H1 (cell line): ENCODE measurements around the gene NECAP2. TPM values are rescaled to one million over a fixed set of nuclear protein-coding genes. Genes with fewer than 3 reads are reported as not detected.

Experiments used
- CTCF ChIA-PET: fragments of 300-600 bp; sonication (Branson Sonifier 250); formaldehyde crosslinking; loops from one replicate; lab custom pipeline; 2021; ENCODE audit not compliant: partially characterized antibody; lab: Charles Lee
- POLR2A ChIA-PET: fragments of 300-600 bp; sonication (Branson Sonifier 250); formaldehyde crosslinking; loops from one replicate; lab custom pipeline; 2021; ENCODE audit warnings: inconsistent platforms; ENCODE audit not compliant: partially characterized antibody; lab: Charles Lee
- DNase-seq, 2 experiments: peaks; one replicate each; pipeline versions ENCODE4 v3.0.0 to v3.0.0-alpha.2; 2010 to 2022; ENCODE audit warnings: low spot score in 2 of 2, low read depth in 1 of 2, mixed read lengths in 1 of 2
- FAIRE-seq: peaks from 2 replicates; lab custom pipeline; 2011; peaks lifted over from hg19 to GRCh38; lab: Jason Lieb, UNC
- H2AFZ ChIP-seq: 2 replicates; pipeline ENCODE4 v1.8.1; 2012; ENCODE audit warnings: low read length, inconsistent platforms
- H2AK5ac ChIP-seq: 2 replicates; pipeline ENCODE4 v1.6.1; 2013; ENCODE audit warnings: low read depth, low read length
- H2BK120ac ChIP-seq: replicated peaks from 2 replicates; pipeline ENCODE3; 2013; ENCODE audit warnings: low read depth, low read length, inconsistent platforms
- H2BK12ac ChIP-seq: 2 replicates; pipeline ENCODE4 v1.6.1; 2013; ENCODE audit warnings: low read depth, low read length
- H2BK15ac ChIP-seq: 2 replicates; pipeline ENCODE4 v1.6.1; 2013; ENCODE audit warnings: low read length
- H2BK20ac ChIP-seq: 2 replicates; pipeline ENCODE4 v1.6.1; 2013; ENCODE audit warnings: low read length
- H2BK5ac ChIP-seq: 2 replicates; pipeline ENCODE4 v1.6.1; 2013; ENCODE audit warnings: low read depth, low read length
- H3K14ac ChIP-seq: 2 replicates; pipeline ENCODE4 v1.6.1; 2013; ENCODE audit warnings: inconsistent platforms; ENCODE audit not compliant: insufficient read length
- H3K18ac ChIP-seq: 2 replicates; pipeline ENCODE4 v1.6.1; 2013; ENCODE audit warnings: low read length; ENCODE audit errors: extremely low read depth
- H3K23ac ChIP-seq: 2 replicates; pipeline ENCODE4 v1.6.1; 2013; ENCODE audit warnings: inconsistent platforms; ENCODE audit not compliant: insufficient read length
- H3K23me2 ChIP-seq: 2 replicates; pipeline ENCODE4 v1.6.1; 2013; ENCODE audit warnings: low read depth, low read length
- H3K27ac ChIP-seq: 2 replicates; pipeline ENCODE4 v1.6.1; 2011; ENCODE audit warnings: low read depth, low read length, inconsistent platforms
- H3K27me3 ChIP-seq, 4 experiments: replicated peaks in 1 of 4; 1 replicate in 1 of 4; 2 replicates in 3 of 4; pipeline versions ENCODE4 v1.6.1 to v1.8.1; 2011 to 2013; ENCODE audit warnings: low read length in 3 of 4, mild to moderate bottlenecking in 3 of 4, inconsistent platforms in 2 of 4, mixed read lengths in 2 of 4, moderate library complexity in 1 of 4; ENCODE audit not compliant: control insufficient read depth in 3 of 4, insufficient read depth in 3 of 4; ENCODE audit errors: extremely low read depth in 1 of 4
- H3K36me3 ChIP-seq, 4 experiments: 2 replicates each; pipeline versions ENCODE4 v1.6.1 to v1.8.1; 2011 to 2013; ENCODE audit warnings: mild to moderate bottlenecking in 4 of 4, low read length in 3 of 4, moderate library complexity in 2 of 4, control low read depth in 1 of 4, inconsistent platforms in 1 of 4; ENCODE audit not compliant: insufficient read depth in 4 of 4, control insufficient read depth in 2 of 4
- H3K4ac ChIP-seq: replicated peaks from 2 replicates; pipeline ENCODE3; 2013; ENCODE audit warnings: low read length, low read depth, mixed read lengths, inconsistent platforms; ENCODE audit not compliant: insufficient read length
- H3K4me1 ChIP-seq, 4 experiments: replicated peaks in 1 of 4; 1 replicate in 1 of 4; 2 replicates in 3 of 4; pipeline versions ENCODE4 v1.6.1 to v1.8.1; 2011 to 2013; ENCODE audit warnings: low read length in 3 of 4, inconsistent platforms in 2 of 4, mixed read lengths in 1 of 4; ENCODE audit not compliant: insufficient read depth in 4 of 4, control insufficient read depth in 3 of 4
- H3K4me2 ChIP-seq, 2 experiments: 2 replicates each; pipeline versions ENCODE4 v1.6.1 to v1.8.1; 2011 to 2013; ENCODE audit warnings: low read depth in 2 of 2, low read length in 2 of 2, control low read depth in 1 of 2, inconsistent platforms in 1 of 2, mild to moderate bottlenecking in 1 of 2; ENCODE audit not compliant: insufficient read depth in 1 of 2
- H3K4me3 ChIP-seq, 4 experiments: fragments of 200-600, 300-600 bp in 1 of 4; sonication (generic), shearing (Covaris generic), sonication (Bioruptor Twin) in 1 of 4; 2 replicates each; pipeline versions ENCODE4 v1.5.1 to v1.8.1; 2011 to 2016; ENCODE audit warnings: low read length in 4 of 4, low read depth in 3 of 4, control low read depth in 2 of 4, inconsistent platforms in 2 of 4, mild to moderate bottlenecking in 2 of 4, mixed read lengths in 1 of 4, moderate library complexity in 1 of 4; ENCODE audit not compliant: insufficient read depth in 2 of 4; ENCODE audit errors: extremely low read depth in 1 of 4
- H3K56ac ChIP-seq: replicated peaks from 2 replicates; pipeline ENCODE3; 2013; ENCODE audit warnings: low read depth, mild to moderate bottlenecking, mixed read lengths, low read length, inconsistent platforms; ENCODE audit not compliant: insufficient read length
- H3K79me1 ChIP-seq: 2 replicates; pipeline ENCODE4 v1.6.1; 2013; ENCODE audit warnings: low read depth, low read length, control low read depth
- H3K79me2 ChIP-seq, 2 experiments: 2 replicates each; pipeline versions ENCODE4 v1.6.1 to v1.8.1; 2012 to 2013; ENCODE audit warnings: low read length in 2 of 2, mild to moderate bottlenecking in 2 of 2, inconsistent platforms in 1 of 2; ENCODE audit not compliant: insufficient read depth in 2 of 2, control insufficient read depth in 1 of 2
- H3K9ac ChIP-seq, 4 experiments: replicated peaks in 1 of 4; 1 replicate in 1 of 4; 2 replicates in 3 of 4; pipeline versions ENCODE4 v1.6.1 to v1.8.1; 2011 to 2013; ENCODE audit warnings: low read depth in 3 of 4, low read length in 3 of 4, control low read depth in 2 of 4, mild to moderate bottlenecking in 2 of 4, moderate library complexity in 2 of 4, inconsistent platforms in 1 of 4; ENCODE audit errors: extremely low read depth in 1 of 4
- H3K9me3 ChIP-seq, 2 experiments: 2 replicates each; pipeline versions ENCODE4 v1.6.1 to v1.8.1; 2012 to 2013; ENCODE audit warnings: mild to moderate bottlenecking in 2 of 2, moderate library complexity in 2 of 2, control low read depth in 1 of 2, inconsistent platforms in 1 of 2, low read depth in 1 of 2, low read length in 1 of 2, mixed read lengths in 1 of 2; ENCODE audit not compliant: insufficient read depth in 2 of 2
- H4K20me1 ChIP-seq, 2 experiments: replicated peaks in 1 of 2; 2 replicates each; pipeline versions ENCODE3 to v1.8.1; 2011 to 2013; ENCODE audit warnings: inconsistent platforms in 2 of 2, low read length in 2 of 2, mild to moderate bottlenecking in 1 of 2; ENCODE audit not compliant: insufficient read depth in 2 of 2, control insufficient read depth in 1 of 2
- H4K5ac ChIP-seq: 2 replicates; pipeline ENCODE4 v1.6.1; 2013; ENCODE audit warnings: low read length, low read depth, mixed read lengths, inconsistent platforms; ENCODE audit not compliant: insufficient read length
- H4K8ac ChIP-seq: 2 replicates; pipeline ENCODE4 v1.8.0; 2013; ENCODE audit warnings: mild to moderate bottlenecking, moderate library complexity, low read length, inconsistent platforms; ENCODE audit not compliant: insufficient read depth; ENCODE audit errors: extremely low read depth
- H4K91ac ChIP-seq: replicated peaks from 2 replicates; pipeline ENCODE3; 2013; ENCODE audit warnings: low read length, mixed read lengths, inconsistent platforms; ENCODE audit not compliant: insufficient read length
- BACH1 ChIP-seq: IDR thresholded peaks from 2 replicates; pipeline ENCODE4 v1.6.1; 2012; ENCODE audit warnings: low read length, improper control_type of control experiment
- CBX5 ChIP-seq: fragments of 300-800, 300-1000 bp; sonication (generic); IDR thresholded peaks from 2 replicates; pipeline ENCODE4 v1.7.1; 2016; ENCODE audit warnings: antibody characterized with exemption, low read length, low read depth
- EGR1 ChIP-seq: IDR thresholded peaks from 2 replicates; pipeline ENCODE4 v1.6.1; 2011; ENCODE audit warnings: low read depth, low read length, borderline replicate concordance
- EP300 ChIP-seq, 2 experiments: IDR thresholded peaks; 1 replicate in 1 of 2; 2 replicates in 1 of 2; pipeline ENCODE4 v1.6.1; 2011 to 2012; ENCODE audit warnings: low read depth in 2 of 2, low read length in 2 of 2, mild to moderate bottlenecking in 2 of 2, borderline replicate concordance in 1 of 2, inconsistent platforms in 1 of 2, moderate library complexity in 1 of 2
- JUND ChIP-seq: IDR thresholded peaks from 2 replicates; pipeline ENCODE4 v1.6.1; 2011; ENCODE audit warnings: mild to moderate bottlenecking, improper control_type of control experiment, low read length
- KDM5A ChIP-seq: fragments of 200-600 bp; IDR thresholded peaks from 2 replicates; pipeline ENCODE4 v1.7.1; 2012; ENCODE audit warnings: mild to moderate bottlenecking, low read length, inconsistent platforms, mixed read lengths
- MAFK ChIP-seq: IDR thresholded peaks from 2 replicates; pipeline ENCODE4 v1.6.1; 2012; ENCODE audit warnings: low read depth, mild to moderate bottlenecking, improper control_type of control experiment, low read length
- POLR2A ChIP-seq, 2 experiments: IDR thresholded peaks; 1 replicate in 1 of 2; 2 replicates in 1 of 2; pipeline ENCODE4 v1.6.1; 2011; ENCODE audit warnings: low read depth in 2 of 2, low read length in 2 of 2, mild to moderate bottlenecking in 2 of 2; ENCODE audit errors: control extremely low read depth in 1 of 2
- POLR2AphosphoS5 ChIP-seq: IDR thresholded peaks from 2 replicates; pipeline ENCODE4 v1.6.1; 2011; ENCODE audit warnings: low read depth, low read length
- POU5F1 ChIP-seq: IDR thresholded peaks from 2 replicates; pipeline ENCODE4 v1.6.1; 2011; ENCODE audit warnings: low read depth, mild to moderate bottlenecking, low read length, moderate library complexity
- SIRT6 ChIP-seq: IDR thresholded peaks from one replicate; pipeline ENCODE4 v1.7.1; 2012; ENCODE audit warnings: low read length, inconsistent platforms
- SIX5 ChIP-seq: IDR thresholded peaks from 2 replicates; pipeline ENCODE4 v1.6.1; 2011; ENCODE audit warnings: mild to moderate bottlenecking, low read depth, low read length
- SP1 ChIP-seq: IDR thresholded peaks from 2 replicates; pipeline ENCODE4 v1.6.1; 2011; ENCODE audit warnings: low read depth, low read length
- USF2 ChIP-seq: IDR thresholded peaks from 2 replicates; pipeline ENCODE4 v1.6.1; 2011; ENCODE audit warnings: low read length, improper control_type of control experiment
- WGBS, 2 experiments: shearing (Covaris generic) in 1 of 2; methylation state at CpG; one replicate each; pipeline versions ENCODE4 v1.1.6 to v1.1.7; 2013 to 2015; ENCODE audit warnings: low lambda C conversion rate in 2 of 2, mixed read lengths in 2 of 2, inconsistent platforms in 1 of 2, low coverage in 1 of 2, missing lambda C conversion rate in 1 of 2; ENCODE audit not compliant: insufficient replicate concordance in 2 of 2, insufficient coverage in 1 of 2, insufficient read length in 1 of 2; ENCODE audit errors: extremely low coverage in 1 of 2, missing lambda C conversion rate in 1 of 2; 5-methylcytosine and 5-hydroxymethylcytosine counted together
- polyA plus RNA-seq, 7 experiments: library from polyadenylated mRNA; depleted of rRNA in 3 of 7; stranded (reverse) in 5 of 7; unstranded in 2 of 7; fragments of >200 nt in 5 of 7; fragments of 200-250 nt in 2 of 7; gene quantifications; 1 replicate in 5 of 7; 2 replicates in 1 of 7; 4 replicates in 1 of 7; pipeline versions ENCODE4 v1.2.1 to v1.2.3, GENCODE V29; 2011 to 2013; ENCODE audit warnings: missing spikeins in 2 of 7, mixed read lengths in 2 of 7
- total RNA-seq: library from RNA; stranded (reverse); fragmentation: NEBNext Ultra II Directional; extraction: Animal tissue kit (Norgen Biotek cat#: 25700); gene quantifications from 2 replicates; pipeline ENCODE4 v1.2.1, GENCODE V29; 2021

The NECAP2 gene
- total and polyA plus RNA-seq, 2 of the 8 experiments (the other 6 are each of a cell fraction or from before 2014, with no cell fraction given) = 24.4 to 29.7 TPM

GRCh38 chr1:16484501-16484835, 43.9 kb downstream of the NECAP2 start:
- WGBS, 2 experiments = 93% methylated on average over 4 of the region's 8 CpGs; no CpG with 5 or more reads in 1 of the 2 experiments
- H3K9ac ChIP-seq = no peak overlapping the region
- no peak overlapping the region for H2AFZ ChIP-seq
- H3K4me3 ChIP-seq = no peak overlapping the region
- peaks cover 0 to 1% of the 10 kb centered on the region in 2 experiments for H4K20me1 ChIP-seq
- H3K4me1 ChIP-seq = no peaks in the 10 kb centered on the region; a peak in 1 of 7 replicates
- FAIRE-seq = no peak
- no peak overlapping the region for H4K91ac ChIP-seq
- H3K79me1 ChIP-seq = no peaks in the 10 kb centered on the region
- POLR2A ChIA-PET = interaction anchor here (1.8 kb wide), 1 partner anchor 9 kb away, joined by 4 read pairs; no protein-coding TSS in a partner anchor
- H3K56ac ChIP-seq = no peak overlapping the region
- H2BK20ac ChIP-seq = no peak overlapping the region
- no peak for TF ChIP-seq SP1
- no peak for TF ChIP-seq KDM5A
- no peak for TF ChIP-seq BACH1
- TF ChIP-seq POLR2A (IDR thresholded peaks at IDR 0.05; ENCODE audit: control extremely low read depth in 1 of 2, low read depth in 2 of 2, low read length in 2 of 2) = no peak
- TF ChIP-seq EGR1 = no peak
- no peak for TF ChIP-seq MAFK
- no peak for TF ChIP-seq POLR2AphosphoS5
- no peak for TF ChIP-seq POU5F1
- no peak for TF ChIP-seq CBX5
- no peak for TF ChIP-seq JUND
- TF ChIP-seq EP300 (IDR thresholded peaks at IDR 0.05; ENCODE audit: borderline replicate concordance in 1 of 2, low read depth in 2 of 2, low read length in 2 of 2) = no peak
- TF ChIP-seq SIX5 = no peak
- TF ChIP-seq USF2 = no peak
- no peak for TF ChIP-seq SIRT6
- no peaks in the 10 kb centered on the region for H3K79me2 ChIP-seq
- H3K4me2 ChIP-seq = no peak overlapping the region
- CTCF ChIA-PET = interaction anchor here (0.8 to 1.5 kb wide), 5 partner anchors 10 to 145 kb away, joined by 3 to 6 read pairs (median 3); no protein-coding TSS in a partner anchor
- DNase-seq = no peak
- no peak overlapping the region for H2BK5ac ChIP-seq
- no peak overlapping the region for H4K5ac ChIP-seq
- no peak overlapping the region for H2BK120ac ChIP-seq
- no peaks in the 10 kb centered on the region for H3K9me3 ChIP-seq
- H3K36me3 ChIP-seq = peaks cover 0 to 15% (median 5%) of the 10 kb centered on the region in 4 experiments; a peak in 5 of 8 replicates
- no peak overlapping the region for H2AK5ac ChIP-seq
- H3K27ac ChIP-seq = no peak overlapping the region
- H3K4ac ChIP-seq = no peak overlapping the region
- H3K27me3 ChIP-seq = no peaks in the 10 kb centered on the region
- H3K18ac ChIP-seq = no peak overlapping the region
- H2BK12ac ChIP-seq = no peak overlapping the region
- H2BK15ac ChIP-seq = no peak overlapping the region
- H3K14ac ChIP-seq = no peak overlapping the region
- no peaks in the 10 kb centered on the region for H3K23me2 ChIP-seq
- H4K8ac ChIP-seq = no peak overlapping the region
- H3K23ac ChIP-seq = no peak overlapping the region
